Neural cell (in vitro differentiated cells): ENCODE data around the gene NRG2. TPM values are rescaled to one million over a fixed set of nuclear protein-coding genes. Genes with fewer than 3 reads are reported as not detected.

Source experiments
- H2AFZ ChIP-seq: fragments of 200-600, 300-800 bp; sonication (generic), shearing (Covaris generic); 2 replicates; pipeline ENCODE4 v1.6.0; 2014; ENCODE audit warnings: low read depth, mild to moderate bottlenecking, antibody characterized with exemption, low read length, moderate library complexity
- H3F3A ChIP-seq: fragments of 200-600 bp; shearing (Covaris generic); 2 replicates; pipeline ENCODE4 v1.6.1; 2016; ENCODE audit warnings: mild to moderate bottlenecking, moderate library complexity, mixed read lengths, antibody characterized with exemption, low read length; ENCODE audit not compliant: insufficient read depth, poor library complexity, severe bottlenecking
- H3K27ac ChIP-seq: fragments of 200-600, 300-800 bp; sonication (generic), shearing (Covaris generic); 2 replicates; pipeline ENCODE4 v1.5.1; 2014; ENCODE audit warnings: mild to moderate bottlenecking, low read length, moderate library complexity
- H3K27me3 ChIP-seq: fragments of 300-800, 200-600 bp; sonication (generic), shearing (Covaris generic); 2 replicates; pipeline ENCODE4 v1.6.0; 2014; ENCODE audit warnings: mild to moderate bottlenecking, low read depth, low read length, moderate library complexity; ENCODE audit not compliant: insufficient read depth
- H3K36me3 ChIP-seq: fragments of 300-800, 200-600 bp; sonication (generic), shearing (Covaris generic); 2 replicates; pipeline ENCODE4 v1.5.1; 2014; ENCODE audit warnings: mild to moderate bottlenecking, antibody characterized with exemption, low read length, moderate library complexity; ENCODE audit not compliant: insufficient read depth
- H3K4me2 ChIP-seq: fragments of 300-800, 200-600 bp; sonication (generic), shearing (Covaris generic); 2 replicates; pipeline ENCODE4 v1.6.0; 2014; ENCODE audit warnings: mild to moderate bottlenecking, low read length
- H3K4me3 ChIP-seq: fragments of 300-800, 200-600 bp; sonication (generic), shearing (Covaris generic); 2 replicates; pipeline ENCODE4 v1.5.1; 2014; ENCODE audit warnings: mild to moderate bottlenecking, low read length, moderate library complexity
- H3K79me2 ChIP-seq: fragments of 200-600 bp; shearing (Covaris generic); replicated peaks from 2 replicates; pipeline ENCODE4 v1.6.0; 2014; ENCODE audit warnings: mild to moderate bottlenecking, low read length, moderate library complexity; ENCODE audit not compliant: insufficient read depth
- H3K9ac ChIP-seq: fragments of 300-800, 200-600 bp; sonication (generic), shearing (Covaris generic); 2 replicates; pipeline ENCODE4 v1.6.1; 2016; ENCODE audit warnings: mild to moderate bottlenecking, low read length, mixed read lengths
- H3K9me2 ChIP-seq: fragments of 200-600 bp; shearing (Covaris generic); 2 replicates; pipeline ENCODE4 v1.6.1; 2016; ENCODE audit warnings: mild to moderate bottlenecking, low read length, mixed read lengths; ENCODE audit not compliant: insufficient read depth
- H3K9me3 ChIP-seq: fragments of 200-600, 300-800 bp; sonication (generic), shearing (Covaris generic); 2 replicates; pipeline ENCODE4 v1.6.1; 2016; ENCODE audit warnings: mild to moderate bottlenecking, mixed run types, low read length, moderate library complexity, mixed read lengths
- H4K20me1 ChIP-seq: fragments of 200-600 bp; shearing (Covaris generic); 2 replicates; pipeline ENCODE4 v1.6.1; 2016; ENCODE audit warnings: mild to moderate bottlenecking, mixed run types; ENCODE audit not compliant: insufficient read depth
- EP300 ChIP-seq: fragments of 450-650 bp; conservative IDR thresholded peaks from 2 replicates; pipeline ENCODE4 v1.6.1; 2014; ENCODE audit warnings: antibody characterized with exemption, mild to moderate bottlenecking, moderate library complexity; ENCODE audit not compliant: poor library complexity, severe bottlenecking
- EZH2 ChIP-seq: fragments of 200-600, 300-800 bp; shearing (Covaris generic), sonication (generic); IDR thresholded peaks from 2 replicates; pipeline ENCODE4 v1.6.1; 2014; ENCODE audit warnings: antibody characterized with exemption, low read length, borderline replicate concordance, mild to moderate bottlenecking; ENCODE audit not compliant: insufficient read depth, poor library complexity, severe bottlenecking
- MXI1 ChIP-seq: fragments of 450-650 bp; conservative IDR thresholded peaks from 2 replicates; pipeline ENCODE4 v1.6.1; 2014; ENCODE audit warnings: antibody characterized with exemption, mild to moderate bottlenecking; ENCODE audit not compliant: poor library complexity, severe bottlenecking
- POLR2AphosphoS5 ChIP-seq: IDR thresholded peaks from 2 replicates; pipeline ENCODE4 v1.6.1; 2012
- RAD21 ChIP-seq: fragments of 450-650 bp; conservative IDR thresholded peaks from 2 replicates; pipeline ENCODE4 v1.6.1; 2014; ENCODE audit warnings: antibody characterized with exemption, mild to moderate bottlenecking, moderate library complexity
- SMC3 ChIP-seq: fragments of 450-650 bp; conservative IDR thresholded peaks from 2 replicates; pipeline ENCODE4 v1.6.1; 2014; ENCODE audit warnings: antibody characterized with exemption, mild to moderate bottlenecking, moderate library complexity; ENCODE audit not compliant: poor library complexity
- TAF1 ChIP-seq: IDR thresholded peaks from 2 replicates; pipeline ENCODE4 v1.6.1; 2012; ENCODE audit warnings: low read depth
- polyA plus RNA-seq: library from polyadenylated mRNA; depleted of rRNA; stranded (reverse); fragments of >200 nt; gene quantifications from 2 replicates; pipeline ENCODE4 v1.2.3, GENCODE V29; 2014
- TF ChIP-seq, protein P1 (sequence below): fragments of 450-650 bp; IDR thresholded peaks from 2 replicates; pipeline ENCODE4 v1.5.1; 2014; ENCODE audit warnings: antibody characterized with exemption, mild to moderate bottlenecking, moderate library complexity; ENCODE audit not compliant: poor library complexity, severe bottlenecking
- TF ChIP-seq, protein P2 (sequence below): IDR thresholded peaks from 2 replicates; pipeline ENCODE4 v1.6.1; 2012; ENCODE audit warnings: borderline replicate concordance

The NRG2 gene
- polyA plus RNA-seq, 1 donor from 2014 or later: 5.4 TPM

DNA sequence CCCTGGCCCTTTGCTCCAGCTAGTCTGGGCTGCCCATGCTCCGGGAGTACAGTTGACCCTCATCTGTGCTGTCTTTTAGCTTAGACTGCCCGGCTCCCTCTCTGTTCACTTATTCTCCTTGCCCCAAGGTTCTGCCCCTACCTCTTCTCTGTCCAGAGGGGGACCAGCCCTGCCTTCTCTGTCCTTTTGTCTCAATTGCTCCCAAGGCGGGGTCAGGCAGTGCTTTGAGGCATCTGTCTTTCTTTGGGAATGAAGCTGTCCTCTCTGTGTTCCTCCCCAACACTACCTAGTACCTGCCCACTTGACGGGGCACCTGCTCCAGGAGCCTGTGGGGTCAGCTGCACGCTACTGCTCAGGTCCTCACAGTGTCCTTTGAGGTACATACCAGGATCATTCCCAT is 188.1 kb downstream of the NRG2 start:
- Histone ChIP-seq H4K20me1 (no peaks in the 10 kb centered on the region), H3F3A (no peaks in the 10 kb centered on the region)
- TF ChIP-seq MXI1: no peak
- TF ChIP-seq SMC3: no peak
- no peak for TF ChIP-seq EZH2
- no peak for TF ChIP-seq RAD21
- TF ChIP-seq, protein P1, sequence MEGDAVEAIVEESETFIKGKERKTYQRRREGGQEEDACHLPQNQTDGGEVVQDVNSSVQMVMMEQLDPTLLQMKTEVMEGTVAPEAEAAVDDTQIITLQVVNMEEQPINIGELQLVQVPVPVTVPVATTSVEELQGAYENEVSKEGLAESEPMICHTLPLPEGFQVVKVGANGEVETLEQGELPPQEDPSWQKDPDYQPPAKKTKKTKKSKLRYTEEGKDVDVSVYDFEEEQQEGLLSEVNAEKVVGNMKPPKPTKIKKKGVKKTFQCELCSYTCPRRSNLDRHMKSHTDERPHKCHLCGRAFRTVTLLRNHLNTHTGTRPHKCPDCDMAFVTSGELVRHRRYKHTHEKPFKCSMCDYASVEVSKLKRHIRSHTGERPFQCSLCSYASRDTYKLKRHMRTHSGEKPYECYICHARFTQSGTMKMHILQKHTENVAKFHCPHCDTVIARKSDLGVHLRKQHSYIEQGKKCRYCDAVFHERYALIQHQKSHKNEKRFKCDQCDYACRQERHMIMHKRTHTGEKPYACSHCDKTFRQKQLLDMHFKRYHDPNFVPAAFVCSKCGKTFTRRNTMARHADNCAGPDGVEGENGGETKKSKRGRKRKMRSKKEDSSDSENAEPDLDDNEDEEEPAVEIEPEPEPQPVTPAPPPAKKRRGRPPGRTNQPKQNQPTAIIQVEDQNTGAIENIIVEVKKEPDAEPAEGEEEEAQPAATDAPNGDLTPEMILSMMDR: no peak
- no peak for TF ChIP-seq POLR2AphosphoS5
- TF ChIP-seq, protein P2, sequence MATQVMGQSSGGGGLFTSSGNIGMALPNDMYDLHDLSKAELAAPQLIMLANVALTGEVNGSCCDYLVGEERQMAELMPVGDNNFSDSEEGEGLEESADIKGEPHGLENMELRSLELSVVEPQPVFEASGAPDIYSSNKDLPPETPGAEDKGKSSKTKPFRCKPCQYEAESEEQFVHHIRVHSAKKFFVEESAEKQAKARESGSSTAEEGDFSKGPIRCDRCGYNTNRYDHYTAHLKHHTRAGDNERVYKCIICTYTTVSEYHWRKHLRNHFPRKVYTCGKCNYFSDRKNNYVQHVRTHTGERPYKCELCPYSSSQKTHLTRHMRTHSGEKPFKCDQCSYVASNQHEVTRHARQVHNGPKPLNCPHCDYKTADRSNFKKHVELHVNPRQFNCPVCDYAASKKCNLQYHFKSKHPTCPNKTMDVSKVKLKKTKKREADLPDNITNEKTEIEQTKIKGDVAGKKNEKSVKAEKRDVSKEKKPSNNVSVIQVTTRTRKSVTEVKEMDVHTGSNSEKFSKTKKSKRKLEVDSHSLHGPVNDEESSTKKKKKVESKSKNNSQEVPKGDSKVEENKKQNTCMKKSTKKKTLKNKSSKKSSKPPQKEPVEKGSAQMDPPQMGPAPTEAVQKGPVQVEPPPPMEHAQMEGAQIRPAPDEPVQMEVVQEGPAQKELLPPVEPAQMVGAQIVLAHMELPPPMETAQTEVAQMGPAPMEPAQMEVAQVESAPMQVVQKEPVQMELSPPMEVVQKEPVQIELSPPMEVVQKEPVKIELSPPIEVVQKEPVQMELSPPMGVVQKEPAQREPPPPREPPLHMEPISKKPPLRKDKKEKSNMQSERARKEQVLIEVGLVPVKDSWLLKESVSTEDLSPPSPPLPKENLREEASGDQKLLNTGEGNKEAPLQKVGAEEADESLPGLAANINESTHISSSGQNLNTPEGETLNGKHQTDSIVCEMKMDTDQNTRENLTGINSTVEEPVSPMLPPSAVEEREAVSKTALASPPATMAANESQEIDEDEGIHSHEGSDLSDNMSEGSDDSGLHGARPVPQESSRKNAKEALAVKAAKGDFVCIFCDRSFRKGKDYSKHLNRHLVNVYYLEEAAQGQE: no peak

DNA sequence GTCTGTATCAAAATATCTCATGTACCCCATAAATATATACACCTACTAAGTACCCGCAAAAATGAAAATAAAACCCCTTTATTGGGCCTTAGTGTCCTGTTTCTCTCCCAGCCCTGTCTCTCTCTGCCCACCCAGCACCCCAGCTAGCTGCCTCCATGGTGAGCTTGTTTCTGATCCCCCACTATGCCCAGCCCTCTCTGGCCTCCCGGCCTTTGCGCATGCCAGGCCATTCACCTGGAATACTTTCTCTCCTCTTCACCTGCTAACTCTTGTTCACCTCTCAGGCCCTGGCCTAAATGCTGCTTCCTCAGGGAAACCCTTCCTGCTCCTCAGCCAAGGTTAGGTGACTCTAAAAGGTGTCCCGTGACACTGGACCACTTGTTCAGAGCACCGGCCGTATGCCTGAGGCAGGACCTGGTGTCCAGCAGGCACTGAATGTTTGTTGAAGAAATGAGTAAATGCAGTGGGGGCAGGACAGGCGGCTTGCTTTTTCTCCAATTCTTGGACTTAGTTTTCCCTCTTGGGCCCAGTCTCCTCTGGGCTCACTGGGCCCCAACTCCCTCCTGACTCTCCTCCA is 189.0 kb downstream of the NRG2 start:
- Histone ChIP-seq H3K27me3 (peaks cover 4% of the 10 kb centered on the region), H3K27ac (no peak overlapping the region), H3K9me2 (no peaks in the 10 kb centered on the region), H3K9ac (no peak overlapping the region), H4K20me1 (no peaks in the 10 kb centered on the region), H3K79me2 (no peaks in the 10 kb centered on the region), H3K4me3 (no peak overlapping the region), H3K9me3 (no peaks in the 10 kb centered on the region), H3K4me2 (no peak overlapping the region), H3K36me3 (no peaks in the 10 kb centered on the region), H2AFZ (no peak overlapping the region), H3F3A (no peaks in the 10 kb centered on the region)
- TF ChIP-seq POLR2AphosphoS5 (no peak), SMC3 (no peak), RAD21 (no peak), EZH2 (no peak), EP300 (no peak), TAF1 (no peak), MXI1 (no peak)
- TF ChIP-seq, protein P1: no peak
- TF ChIP-seq, protein P2: no peak

More for the DNA sequence above, 188.1 kb downstream of the NRG2 start:
- no peak overlapping the region for H3K27ac ChIP-seq
- H3K9me2 ChIP-seq: no peaks in the 10 kb centered on the region
- no peak overlapping the region for H2AFZ ChIP-seq
- no peaks in the 10 kb centered on the region for H3K9me3 ChIP-seq
- H3K27me3 ChIP-seq: peaks cover 4% of the 10 kb centered on the region
- H3K4me3 ChIP-seq: no peak overlapping the region
- H3K9ac ChIP-seq: no peak overlapping the region
- no peaks in the 10 kb centered on the region for H3K79me2 ChIP-seq
- H3K4me2 ChIP-seq: no peak overlapping the region
- no peaks in the 10 kb centered on the region for H3K36me3 ChIP-seq
